ENCODE measurements around the gene ATG16L1. TPM values are rescaled to one million over a fixed set of nuclear protein-coding genes. Genes with fewer than 3 reads are reported as not detected.

Gene ATG16L1
- total and polyA plus RNA-seq, 2 of the 4 experiments (the other 2 are of a cell fraction), result 20.0 to 26.2 TPM

DNA sequence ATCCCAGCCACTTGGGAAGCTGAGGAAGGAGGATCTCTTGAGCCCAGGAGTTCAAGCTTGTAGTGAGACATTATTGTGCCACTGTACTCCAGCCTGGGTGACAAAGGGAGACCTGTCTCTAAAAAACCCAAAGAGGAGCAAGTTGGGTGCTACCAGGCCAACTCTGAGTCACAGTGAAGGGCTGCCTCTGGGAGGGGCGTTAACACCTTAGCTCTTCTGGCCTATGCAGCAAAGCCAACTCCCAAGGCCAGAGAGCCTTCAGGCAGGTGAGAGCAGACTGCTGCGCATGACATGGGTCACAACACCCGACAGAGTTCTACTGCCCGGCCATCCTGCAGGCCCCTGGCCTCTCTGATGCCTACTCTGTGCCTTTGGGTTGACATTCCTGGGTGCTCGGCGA is 32.6 kb upstream of the ATG16L1 start:
- Histone ChIP-seq H2BK20ac (ENCODE audit: low read depth, low read length) (no peak overlapping the region), H3K4me2 (ENCODE audit: low read depth, low read length) (no peak overlapping the region), H3K4ac (ENCODE audit: low read depth, low read length) (no peak overlapping the region), H4K91ac (ENCODE audit: insufficient read depth, low read depth, low read length) (no peak overlapping the region), H2BK15ac (ENCODE audit: low read depth, low read length) (no peak overlapping the region), H3K23ac (ENCODE audit: low read depth, low read length) (no peak overlapping the region), H3K36me3 (ENCODE audit: control insufficient read depth, insufficient read depth, low read length) (no peaks in the 10 kb centered on the region), H4K5ac (ENCODE audit: low read depth, low read length) (no peak overlapping the region), H3K18ac (ENCODE audit: low read depth, low read length) (no peak overlapping the region), H3K27me3 (ENCODE audit: control insufficient read depth, insufficient read depth, low read length) (peaks cover 12% of the 10 kb centered on the region; the same call in 1 of the 2 replicates), H2BK120ac (ENCODE audit: low read depth, low read length) (no peak overlapping the region), H3K27ac (ENCODE audit: insufficient read depth, low read length) (no peak overlapping the region), H3K4me1 (ENCODE audit: control insufficient read depth, insufficient read depth, low read length) (no peaks in the 10 kb centered on the region), H2AK5ac (ENCODE audit: low read depth, low read length) (no peak overlapping the region), H3K14ac (replicated peaks; ENCODE audit: low read depth, low read length) (no peak overlapping the region), H4K8ac (ENCODE audit: low read depth in 2 of 2, low read length in 2 of 2) (no peak overlapping the region), H3K56ac (ENCODE audit: extremely low read depth, insufficient read depth, low read length) (no peak overlapping the region), H2BK5ac (ENCODE audit: low read depth, low read length, poor library complexity, severe bottlenecking) (no peak overlapping the region), H3K9ac (ENCODE audit: low read depth, low read length) (no peak overlapping the region), H2AK9ac (replicated peaks; ENCODE audit: low read depth, low read length, poor library complexity) (no peak overlapping the region), H4K20me1 (ENCODE audit: insufficient read depth, low read length) (no peaks in the 10 kb centered on the region), H2AFZ (replicated peaks; ENCODE audit: low read length, poor library complexity) (no peak overlapping the region), H3K9me3 (ENCODE audit: control insufficient read depth, insufficient read depth, low read length) (no peaks in the 10 kb centered on the region), H3K4me3 (ENCODE audit: insufficient read depth, low read depth, low read length) (no peak overlapping the region), H3K79me1 (ENCODE audit: low read depth in 1 of 2, low read length in 2 of 2) (no peaks in the 10 kb centered on the region), H3K9me1 (ENCODE audit: insufficient read depth, low read length) (no peaks in the 10 kb centered on the region)
- no peak for DNase-seq
- no peak for TF ChIP-seq RAD21 (IDR thresholded peaks at IDR 0.05; ENCODE audit: low read length)
- ATAC-seq (ENCODE audit: low read depth), result no peak
- in situ Hi-C loops (cut with MboI; ENCODE audit: low sequenced_read_pairs), result no loop called here
- no TSS peak for BruUV-seq (replicated peaks)
- ChIA-PET POLR2A (ENCODE audit: unreplicated experiment) (no interaction called here), CTCF (no interaction called here)
- dilution Hi-C loops (cut with HindIII; ENCODE audit: low sequenced_read_pairs, unreplicated experiment), result no loop called here
- WGBS, 2 experiments (ENCODE audit: extremely low coverage in 2 of 2, insufficient read length in 1 of 2), result 83% methylated on average over 2 of the region's 6 CpGs; no CpG with 5 or more reads in 1 of the 2 experiments
- intact Hi-C loops (cut with micrococcal nuclease), result no loop called here

All from IMR-90 (cell line).